ENCODE results near the gene POLD3.

Gene POLD3

GRCh38 chr11:74620531-74620930 lies 28.1 kb downstream of the POLD3 start:
- H3K4me3 ChIP-seq (ENCODE audit: low read depth, low read length), result no peak overlapping the region
- DNase-seq (ENCODE audit: low read depth, low spot score), result no peak
- in situ Hi-C loops (cut with HindIII; ENCODE audit: low sequenced_read_pairs), result no loop called here
- no peak for TF ChIP-seq CTCF (IDR thresholded peaks at IDR 0.05; ENCODE audit: low read depth, low read length)

GRCh38 chr11:74626130-74626529 lies 33.7 kb downstream of the POLD3 start:
- H3K4me3 ChIP-seq (ENCODE audit: low read depth, low read length), result no peak overlapping the region
- in situ Hi-C loops (cut with HindIII; ENCODE audit: low sequenced_read_pairs), result no loop called here
- TF ChIP-seq CTCF (IDR thresholded peaks at IDR 0.05; ENCODE audit: low read depth, low read length), result no peak
- no peak for DNase-seq (ENCODE audit: low read depth, low spot score)

- H3K4me3 ChIP-seq (ENCODE audit: low read depth, low read length), result no peak overlapping the region
- in situ Hi-C loops (cut with HindIII; ENCODE audit: low sequenced_read_pairs), result no loop called here
- no peak for DNase-seq (ENCODE audit: low read depth, low spot score)
- TF ChIP-seq CTCF (IDR thresholded peaks at IDR 0.05; ENCODE audit: low read depth, low read length), result no peak
These were observed 34.2 kb downstream of the POLD3 start for GRCh38 chr11:74626604-74627003.

DNA sequence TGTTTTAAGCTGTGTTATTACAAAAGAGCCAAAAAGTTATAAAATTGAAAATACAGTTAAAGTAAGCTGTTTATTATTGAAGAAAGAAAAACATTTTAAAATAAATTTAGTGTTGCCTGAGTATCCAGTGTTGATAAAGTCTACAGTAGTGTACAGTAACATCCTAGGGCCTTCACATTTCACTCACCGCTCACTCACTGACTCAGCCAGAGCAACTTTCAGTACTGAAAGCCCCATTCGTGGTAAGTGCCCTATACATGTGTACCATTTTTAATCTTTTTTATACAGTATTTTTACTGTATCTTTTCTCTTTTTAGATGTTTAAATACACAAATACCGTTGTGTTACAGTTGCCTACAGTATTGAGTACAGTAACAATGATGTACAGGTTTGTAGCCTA lies 35.0 kb downstream of the POLD3 start:
- DNase-seq (ENCODE audit: low read depth, low spot score), result no peak
- TF ChIP-seq CTCF (IDR thresholded peaks at IDR 0.05; ENCODE audit: low read depth, low read length), result no peak
- in situ Hi-C loops (cut with HindIII; ENCODE audit: low sequenced_read_pairs), result no loop called here

GRCh38 chr11:74630043-74630442 lies 37.7 kb downstream of the POLD3 start:
- in situ Hi-C loops (cut with HindIII; ENCODE audit: low sequenced_read_pairs), result no loop called here
- DNase-seq (ENCODE audit: low read depth, low spot score), result no peak

More for the DNA sequence above, 35.0 kb downstream of the POLD3 start:
- no peak overlapping the region for H3K4me3 ChIP-seq (ENCODE audit: low read depth, low read length)

GRCh38 chr11:74633406-74634393 lies 41.3 kb downstream of the POLD3 start:
- no peak for TF ChIP-seq CTCF (IDR thresholded peaks at IDR 0.05; ENCODE audit: low read depth, low read length)
- no peak for DNase-seq (ENCODE audit: low read depth, low spot score)
- in situ Hi-C loops (cut with HindIII; ENCODE audit: low sequenced_read_pairs), result no loop called here
- H3K4me3 ChIP-seq (ENCODE audit: low read depth, low read length), result no peak overlapping the region

More at GRCh38 chr11:74630043-74630442, 37.7 kb downstream of the POLD3 start:
- TF ChIP-seq CTCF (IDR thresholded peaks at IDR 0.05; ENCODE audit: low read depth, low read length), result no peak
- no peak overlapping the region for H3K4me3 ChIP-seq (ENCODE audit: low read depth, low read length)
